Measurements from ENCODE around the gene MED28. TPM values are rescaled to one million over a fixed set of nuclear protein-coding genes. Genes with fewer than 3 reads are reported as not detected.

Gene MED28
- polyA plus RNA-seq, 1 donor from 2014 or later, result 37.7 TPM

DNA sequence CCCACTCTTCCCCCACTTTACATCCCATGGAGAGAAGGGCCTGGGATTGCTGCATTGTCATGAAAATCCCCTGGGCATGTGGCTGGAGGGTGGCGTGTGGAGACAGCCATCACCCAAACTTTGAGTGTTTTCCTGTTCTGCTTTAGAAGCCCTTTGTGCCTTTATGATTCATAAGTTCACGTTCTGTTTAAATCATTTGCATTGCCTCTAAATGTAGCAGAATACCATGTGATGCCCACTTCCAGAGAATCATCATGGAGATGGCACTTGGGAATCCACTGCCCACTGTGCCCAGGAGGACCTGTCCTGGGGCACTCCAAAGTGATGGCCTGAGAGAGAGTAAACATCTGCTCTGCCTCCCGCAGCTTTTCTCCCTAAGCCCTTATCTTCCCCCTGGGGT is 52.8 kb downstream of the MED28 start:
- peaks cover 1 to 12% (median 8%) of the 10 kb centered on the region in 3 donors for H3K9me3 Mint-ChIP-seq
- peaks cover 4% of the 10 kb centered on the region for H3K36me3 Mint-ChIP-seq

GRCh38 chr4:17667653-17668201 is 53.3 kb downstream of the MED28 start:
- peak overlapping the region in 2 of 3 donors; percentile 14 to 26 for H3K27ac Mint-ChIP-seq

More for the DNA sequence above, 52.8 kb downstream of the MED28 start:
- no peak overlapping the region for H3K4me3 Mint-ChIP-seq
- H3K4me1 Mint-ChIP-seq, result peaks cover 20 to 32% (median 30%) of the 10 kb centered on the region in 3 donors
- H3K27me3 Mint-ChIP-seq, result peaks cover 4% of the 10 kb centered on the region
- H3K27ac Mint-ChIP-seq, result peak overlapping the region in 2 of 3 donors; percentile 14 to 26

DNA sequence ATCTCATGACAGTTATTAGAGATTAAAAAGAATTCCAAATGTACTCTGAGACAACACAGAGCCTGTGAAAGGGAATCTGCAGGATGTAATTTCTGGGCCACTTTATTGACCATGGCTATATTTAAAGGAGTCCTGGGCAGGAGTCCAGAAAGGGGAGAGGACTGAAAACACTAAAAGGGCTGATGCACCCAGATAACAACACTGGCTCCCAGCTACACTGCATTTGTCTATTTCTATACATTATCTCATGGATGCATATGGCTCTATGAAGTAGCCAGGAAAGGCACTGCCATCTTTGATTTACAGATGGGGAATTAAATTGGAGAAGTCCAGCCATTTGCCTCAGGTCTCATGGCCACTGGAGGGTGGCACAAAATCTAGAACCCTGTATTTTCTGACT is 56.0 kb downstream of the MED28 start:
- Mint-ChIP-seq H3K27ac (no peak overlapping the region), H3K4me3 (no peak overlapping the region)

More at GRCh38 chr4:17667653-17668201, 53.3 kb downstream of the MED28 start:
- H3K4me3 Mint-ChIP-seq, result no peak overlapping the region
- peaks cover 4% of the 10 kb centered on the region for H3K27me3 Mint-ChIP-seq
- H3K36me3 Mint-ChIP-seq, result peaks cover 5% of the 10 kb centered on the region
- peaks cover 1 to 14% (median 9%) of the 10 kb centered on the region in 3 donors for H3K9me3 Mint-ChIP-seq
- peaks cover 20 to 32% (median 30%) of the 10 kb centered on the region in 3 donors for H3K4me1 Mint-ChIP-seq

GRCh38 chr4:17680559-17681280 is 66.3 kb downstream of the MED28 start:
- H3K27me3 Mint-ChIP-seq, result no peaks in the 10 kb centered on the region
- H3K27ac Mint-ChIP-seq, result no peak overlapping the region
- H3K36me3 Mint-ChIP-seq, result peaks cover 2% of the 10 kb centered on the region
- H3K9me3 Mint-ChIP-seq, result peaks cover 1 to 5% (median 3%) of the 10 kb centered on the region in 3 donors
- no peak overlapping the region for H3K4me3 Mint-ChIP-seq
- peaks cover 0 to 5% (median 4%) of the 10 kb centered on the region in 3 donors for H3K4me1 Mint-ChIP-seq

More for the DNA sequence above, 56.0 kb downstream of the MED28 start:
- Mint-ChIP-seq H3K9me3 (peaks cover 4 to 14% (median 14%) of the 10 kb centered on the region in 3 donors), H3K4me1 (peaks cover 7 to 17% (median 15%) of the 10 kb centered on the region in 3 donors), H3K36me3 (peaks cover 5% of the 10 kb centered on the region), H3K27me3 (peaks cover 4% of the 10 kb centered on the region)

DNA sequence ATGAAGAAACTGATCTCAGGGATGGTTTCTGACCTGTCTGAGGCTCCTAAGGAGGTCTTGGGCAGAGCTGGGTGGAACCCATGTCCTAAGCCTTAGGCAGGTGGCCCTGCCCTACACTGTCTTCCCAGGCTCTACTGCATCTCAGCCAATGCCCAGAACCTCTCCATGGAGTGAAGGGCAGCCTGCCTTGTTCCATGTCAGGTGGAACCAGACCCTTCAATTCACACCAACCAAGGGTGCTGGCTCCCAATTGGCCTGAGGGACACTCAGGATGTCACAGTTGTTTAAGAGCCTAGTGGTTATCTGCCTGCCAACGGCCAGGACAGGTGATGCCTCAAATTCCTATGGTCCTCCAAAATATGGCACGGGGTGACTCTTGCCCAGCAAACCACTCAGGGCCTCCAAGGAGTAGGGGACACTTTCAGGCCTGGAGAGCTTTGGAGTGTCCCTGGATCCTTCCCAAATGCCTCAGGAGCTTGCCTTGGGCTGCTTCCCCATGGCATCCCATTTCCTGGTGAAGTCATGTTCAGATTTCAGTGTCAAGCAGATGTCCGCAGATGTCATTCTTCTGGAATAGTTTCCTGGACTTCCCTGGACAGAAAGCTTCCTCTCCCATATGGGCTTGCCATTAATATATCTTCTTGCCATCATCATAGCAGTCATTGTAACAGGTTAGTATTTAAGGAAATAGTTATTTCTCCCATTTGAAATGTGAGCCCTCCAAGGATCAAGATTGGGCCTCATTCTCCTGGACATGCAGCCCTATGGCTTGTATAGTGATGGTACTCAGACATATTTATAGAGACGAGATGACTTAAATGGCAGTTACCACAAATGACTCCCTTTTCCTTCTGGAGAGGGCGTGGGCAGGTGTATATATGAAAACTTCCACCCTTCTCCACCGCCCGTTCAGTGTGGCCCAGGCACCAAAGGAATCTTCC is 67.1 kb downstream of the MED28 start:
- H3K36me3 Mint-ChIP-seq, result peaks cover 2% of the 10 kb centered on the region

GRCh38 chr4:17682222-17682566 is 67.8 kb downstream of the MED28 start:
- H3K4me1 Mint-ChIP-seq, result peaks cover 0 to 5% (median 4%) of the 10 kb centered on the region in 3 donors
- peaks cover 1 to 5% (median 3%) of the 10 kb centered on the region in 3 donors for H3K9me3 Mint-ChIP-seq
- H3K4me3 Mint-ChIP-seq, result no peak overlapping the region
- no peaks in the 10 kb centered on the region for H3K27me3 Mint-ChIP-seq
- H3K27ac Mint-ChIP-seq, result no peak overlapping the region
- peaks cover 2% of the 10 kb centered on the region for H3K36me3 Mint-ChIP-seq

More for the DNA sequence above, 67.1 kb downstream of the MED28 start:
- Mint-ChIP-seq H3K27me3 (no peaks in the 10 kb centered on the region), H3K9me3 (peaks cover 1 to 5% (median 3%) of the 10 kb centered on the region in 3 donors), H3K4me1 (peaks cover 0 to 5% (median 4%) of the 10 kb centered on the region in 3 donors), H3K4me3 (no peak overlapping the region), H3K27ac (peak overlapping the region in 1 of 3 donors; percentile 43)

Other genes starting within 250 kb of the MED28 start
- gene QDPR, start 102.6 kb upstream of the MED28 start, polyA plus RNA-seq, result 26.2 TPM
- not detected for gene CLRN2, start 99.5 kb upstream of the MED28 start, polyA plus RNA-seq
- 47.6 TPM for gene LAP3, start 37.4 kb upstream of the MED28 start, polyA plus RNA-seq
- not detected for gene FAM184B, start 167.0 kb downstream of the MED28 start, polyA plus RNA-seq
- 14.2 TPM for gene DCAF16, start 196.1 kb downstream of the MED28 start, polyA plus RNA-seq
- gene NCAPG, start 196.3 kb downstream of the MED28 start, polyA plus RNA-seq, result 1.2 TPM